Activated CD4-positive, alpha-beta T cell treated with anti-CD3 and anti-CD28 coated beads for 48 hours (primary cell): ENCODE data around the gene E2F2.
"Not testable (repeated sequence)": the region's sequence is repeated elsewhere in the genome, so short reads cannot be mapped to it uniquely, and the experiment has no call there.

ENCODE experiments used
- DNase-seq: peaks from one replicate; pipeline ENCODE4 v3.0.0-alpha.2; 2020

The E2F2 gene

GRCh38 chr1:23522244-23522982 lies 8.6 kb downstream of the E2F2 start:
- DNase-seq: no peak

- DNase-seq: peak; percentile 50
These were observed 9.4 kb downstream of the E2F2 start for GRCh38 chr1:23521588-23521987.

GRCh38 chr1:23517581-23517980 lies 13.5 kb downstream of the E2F2 start:
- DNase-seq: no peak

GRCh38 chr1:23515905-23516304 lies 15.1 kb downstream of the E2F2 start:
- DNase-seq: no peak

GRCh38 chr1:23514111-23514679 lies 16.8 kb downstream of the E2F2 start:
- no peak for DNase-seq

- DNase-seq: no peak
These were observed 21.1 kb downstream of the E2F2 start for GRCh38 chr1:23509896-23510295.

- DNase-seq: no peak
These were observed 24.5 kb downstream of the E2F2 start for GRCh38 chr1:23506376-23507107.

GRCh38 chr1:23505851-23506250 lies 25.2 kb downstream of the E2F2 start:
- DNase-seq: no peak

GRCh38 chr1:23504156-23504555 lies 26.9 kb downstream of the E2F2 start:
- not testable (repeated sequence) for DNase-seq

- DNase-seq: no peak
These were observed 28.1 kb downstream of the E2F2 start for GRCh38 chr1:23502951-23503350.

GRCh38 chr1:23500466-23500865 lies 30.6 kb downstream of the E2F2 start:
- no peak for DNase-seq

GRCh38 chr1:23497777-23498439 lies 33.1 kb downstream of the E2F2 start:
- DNase-seq: no peak

GRCh38 chr1:23496490-23497181 lies 34.4 kb downstream of the E2F2 start:
- DNase-seq: no peak

- not testable (repeated sequence) for DNase-seq
These were observed 36.2 kb downstream of the E2F2 start for GRCh38 chr1:23494836-23495235.

- DNase-seq: not testable (repeated sequence)
These were observed 38.3 kb downstream of the E2F2 start for GRCh38 chr1:23492776-23493175.

GRCh38 chr1:23492132-23492720 lies 38.8 kb downstream of the E2F2 start:
- no peak for DNase-seq

GRCh38 chr1:23489842-23490241 lies 41.2 kb downstream of the E2F2 start:
- DNase-seq: no peak

GRCh38 chr1:23485002-23485332 lies 46.1 kb downstream of the E2F2 start:
- no peak for DNase-seq

GRCh38 chr1:23484253-23485001 lies 46.6 kb downstream of the E2F2 start:
- peak; percentile 93 for DNase-seq

- peak; percentile 14 for DNase-seq
These were observed 47.4 kb downstream of the E2F2 start, which contains the start of gene ASAP3 for GRCh38 chr1:23483321-23484252. Gene ASAP3 (minus strand): TSS chr1:23484179. CDS start chr1:23484133, 46 bp downstream.

- DNase-seq: no peak
These were observed 49.1 kb downstream of the E2F2 start for GRCh38 chr1:23481904-23482303.
